Endodermal cell (in vitro differentiated cells): ENCODE results near the gene SORCS2. TPM values are rescaled to one million over a fixed set of nuclear protein-coding genes. Genes with fewer than 3 reads are reported as not detected.
A peak's percentile ranks its signal among the peaks of the same experiment; 100 is the strongest.

Experiments used
- DNase-seq: peaks from one replicate; pipeline ENCODE4 v3.0.0-alpha.2; 2017
- H3K27ac ChIP-seq: 2 replicates; pipeline ENCODE4 v1.5.1; 2013; ENCODE audit warnings: mild to moderate bottlenecking, low read depth, low read length, moderate library complexity
- H3K27me3 ChIP-seq: 2 replicates; pipeline ENCODE4 v1.6.1; 2013; ENCODE audit warnings: mild to moderate bottlenecking, low read length, moderate library complexity; ENCODE audit not compliant: insufficient read depth, control insufficient read depth, poor library complexity, severe bottlenecking
- H3K36me3 ChIP-seq: 2 replicates; pipeline ENCODE4 v1.7.0; 2013; ENCODE audit warnings: mild to moderate bottlenecking, low read length, moderate library complexity; ENCODE audit not compliant: control insufficient read depth, insufficient read depth
- H3K4me1 ChIP-seq: one replicate; pipeline ENCODE4 v1.7.0; 2013; ENCODE audit warnings: low read length; ENCODE audit not compliant: control insufficient read depth, insufficient read depth
- H3K4me3 ChIP-seq: 2 replicates; pipeline ENCODE4 v1.5.1; 2013; ENCODE audit warnings: mild to moderate bottlenecking, low read length, moderate library complexity
- H3K9ac ChIP-seq: 2 replicates; pipeline ENCODE4 v1.6.1; 2013; ENCODE audit warnings: mild to moderate bottlenecking, low read length, moderate library complexity; ENCODE audit not compliant: poor library complexity, severe bottlenecking; ENCODE audit errors: extremely low read depth
- H3K9me3 ChIP-seq: 2 replicates; pipeline ENCODE4 v1.6.1; 2013; ENCODE audit warnings: mild to moderate bottlenecking, low read length, moderate library complexity; ENCODE audit not compliant: control insufficient read depth
- H3K27ac Mint-ChIP-seq: 2 replicates; pipeline ENCODE4 v1.8.0; 2020; ENCODE audit warnings: mixed read lengths
- H3K27me3 Mint-ChIP-seq: 2 replicates; pipeline ENCODE4 v1.8.0; 2021; ENCODE audit warnings: mild to moderate bottlenecking, mixed read lengths; ENCODE audit not compliant: insufficient read depth
- H3K36me3 Mint-ChIP-seq: 2 replicates; pipeline ENCODE4 v1.8.0; 2020; ENCODE audit warnings: low read depth, mixed read lengths
- H3K4me1 Mint-ChIP-seq: 2 replicates; pipeline ENCODE4 v1.8.0; 2020; ENCODE audit warnings: mixed read lengths
- H3K4me3 Mint-ChIP-seq: 2 replicates; pipeline ENCODE4 v1.8.0; 2020; ENCODE audit warnings: mild to moderate bottlenecking, moderate library complexity, mixed read lengths
- H3K9me3 Mint-ChIP-seq: 2 replicates; pipeline ENCODE4 v1.8.0; 2020; ENCODE audit warnings: mild to moderate bottlenecking, mixed read lengths
- CTCF ChIP-seq: fragments of 200-600 bp; sonication (generic); conservative IDR thresholded peaks from 2 replicates; pipeline ENCODE4 v1.5.0; 2021; ENCODE audit warnings: antibody characterized with exemption, mild to moderate bottlenecking
- WGBS, 2 experiments: methylation state at CpG; one replicate each; pipeline versions ENCODE4 v1.1.5 to v1.1.7; 2013; ENCODE audit warnings: missing lambda C conversion rate in 2 of 2, mixed read lengths in 1 of 2; ENCODE audit not compliant: insufficient coverage in 1 of 2, insufficient read length in 1 of 2; 5-methylcytosine and 5-hydroxymethylcytosine counted together
- total RNA-seq, 2 donors: library from RNA; stranded (reverse); fragmentation: NEBNext Ultra II Directional in 1 of 2; extraction: Animal tissue kit (Norgen Biotek cat#: 25700) in 1 of 2; gene quantifications; 2 replicates in 1 of 2; 3 replicates in 1 of 2; pipeline ENCODE4 v1.2.1, GENCODE V29; 2021

SORCS2 gene
- total RNA-seq, 2 donors from 2014 or later = 1.4 to 1.9 TPM

GRCh38 chr4:7501314-7501713 is 309.0 kb downstream of the SORCS2 start:
- Histone ChIP-seq H3K4me3 (no peak overlapping the region), H3K27me3 (no peaks in the 10 kb centered on the region), H3K4me1 (no peaks in the 10 kb centered on the region), H3K27ac (no peak overlapping the region), H3K36me3 (no peaks in the 10 kb centered on the region), H3K9me3 (no peaks in the 10 kb centered on the region), H3K9ac (no peak overlapping the region)
- H3K4me3 Mint-ChIP-seq = no peak overlapping the region
- no peak overlapping the region for H3K27ac Mint-ChIP-seq
- H3K9me3 Mint-ChIP-seq = no peaks in the 10 kb centered on the region
- DNase-seq = no peak
- no peak for TF ChIP-seq CTCF
- 91 to 93% methylated on average over 6 to 11 of the region's 11 CpGs for WGBS, 2 experiments
- H3K27me3 Mint-ChIP-seq = peaks cover 2% of the 10 kb centered on the region
- H3K36me3 Mint-ChIP-seq = no peaks in the 10 kb centered on the region
- no peaks in the 10 kb centered on the region for H3K4me1 Mint-ChIP-seq

DNA sequence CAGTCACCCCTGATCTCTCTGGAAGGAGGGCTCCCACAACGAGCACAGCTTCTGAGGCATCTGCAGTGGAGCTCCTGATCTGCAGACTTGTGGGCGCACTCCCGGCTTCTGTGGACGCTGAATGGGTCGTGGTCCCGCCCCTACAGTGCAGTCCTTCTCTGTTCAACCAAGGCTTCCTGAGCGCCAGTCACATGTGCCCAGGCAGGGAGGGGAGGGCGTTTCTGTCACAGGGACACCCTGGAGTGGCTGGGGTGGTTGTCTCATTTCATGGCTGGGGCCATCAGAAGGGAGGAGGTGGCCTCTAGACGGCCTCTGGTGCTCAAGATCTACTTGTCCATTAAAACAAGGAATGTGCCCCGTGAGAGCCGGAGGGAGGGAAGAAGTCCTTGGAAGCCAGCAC is 309.5 kb downstream of the SORCS2 start:
- no peak overlapping the region for H3K27ac Mint-ChIP-seq
- Histone ChIP-seq H3K27ac (no peak overlapping the region), H3K36me3 (no peaks in the 10 kb centered on the region), H3K27me3 (no peaks in the 10 kb centered on the region), H3K9me3 (no peaks in the 10 kb centered on the region), H3K4me3 (no peak overlapping the region), H3K9ac (no peak overlapping the region), H3K4me1 (no peaks in the 10 kb centered on the region)
- H3K27me3 Mint-ChIP-seq = peaks cover 2% of the 10 kb centered on the region
- no peak for TF ChIP-seq CTCF
- no peak overlapping the region for H3K4me3 Mint-ChIP-seq
- H3K4me1 Mint-ChIP-seq = no peaks in the 10 kb centered on the region
- no peaks in the 10 kb centered on the region for H3K9me3 Mint-ChIP-seq
- no peaks in the 10 kb centered on the region for H3K36me3 Mint-ChIP-seq
- DNase-seq = no peak
- 74 to 77% methylated on average over 9 to 11 of the region's 11 CpGs for WGBS, 2 experiments

- Histone ChIP-seq H3K9me3 (no peaks in the 10 kb centered on the region), H3K9ac (no peak overlapping the region), H3K4me1 (no peaks in the 10 kb centered on the region), H3K27ac (peak overlapping the region; percentile 78), H3K27me3 (no peaks in the 10 kb centered on the region), H3K4me3 (no peak overlapping the region), H3K36me3 (no peaks in the 10 kb centered on the region)
- H3K4me3 Mint-ChIP-seq = no peak overlapping the region
- no peak for TF ChIP-seq CTCF
- no peaks in the 10 kb centered on the region for H3K36me3 Mint-ChIP-seq
- H3K27me3 Mint-ChIP-seq = no peaks in the 10 kb centered on the region
- DNase-seq = no peak
- no peaks in the 10 kb centered on the region for H3K9me3 Mint-ChIP-seq
- no peak overlapping the region for H3K27ac Mint-ChIP-seq
- 81 to 82% methylated on average over 11 to 15 of the region's 15 CpGs for WGBS, 2 experiments
- no peaks in the 10 kb centered on the region for H3K4me1 Mint-ChIP-seq
Measured at GRCh38 chr4:7503559-7504249, 311.4 kb downstream of the SORCS2 start.
